ENCODE results near the gene PRPF18.

DNA sequence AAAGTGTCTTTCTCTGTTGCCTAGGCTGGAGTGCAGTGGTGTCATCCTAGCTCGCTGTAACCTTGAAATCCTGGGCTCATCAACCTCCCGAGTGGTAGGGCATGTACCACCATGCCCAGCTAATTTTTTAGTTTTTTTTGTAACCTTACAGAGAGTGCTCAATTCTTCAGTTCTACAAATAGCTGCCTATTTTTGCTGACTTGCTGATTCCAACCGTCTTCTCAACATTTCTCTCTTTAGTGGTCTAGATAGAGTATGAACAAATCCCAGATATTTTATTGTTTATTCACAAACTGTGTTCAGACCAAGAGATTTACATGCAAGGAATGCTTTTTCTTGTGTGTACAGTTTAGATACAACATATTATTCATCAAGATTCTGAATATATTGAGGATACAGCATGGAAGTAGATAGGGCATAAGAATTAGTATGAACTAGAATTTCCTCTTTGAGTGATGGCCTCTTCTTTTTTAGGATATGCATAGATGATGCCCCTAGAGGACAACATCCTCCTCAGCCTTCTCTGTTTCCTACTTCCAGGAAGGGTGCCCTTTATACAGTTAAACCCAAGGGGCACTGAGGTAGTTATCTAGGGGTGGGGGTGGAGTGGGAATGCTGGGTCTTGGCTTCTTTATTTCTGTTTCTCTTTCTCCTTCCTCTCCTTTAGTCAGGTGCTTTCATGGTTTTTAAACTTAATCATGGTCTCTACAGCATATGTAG, 26.0 kb downstream of the PRPF18 start:
- no peak for TF ChIP-seq POLR2A (IDR thresholded peaks at IDR 0.05)
- TF ChIP-seq, protein P1, sequence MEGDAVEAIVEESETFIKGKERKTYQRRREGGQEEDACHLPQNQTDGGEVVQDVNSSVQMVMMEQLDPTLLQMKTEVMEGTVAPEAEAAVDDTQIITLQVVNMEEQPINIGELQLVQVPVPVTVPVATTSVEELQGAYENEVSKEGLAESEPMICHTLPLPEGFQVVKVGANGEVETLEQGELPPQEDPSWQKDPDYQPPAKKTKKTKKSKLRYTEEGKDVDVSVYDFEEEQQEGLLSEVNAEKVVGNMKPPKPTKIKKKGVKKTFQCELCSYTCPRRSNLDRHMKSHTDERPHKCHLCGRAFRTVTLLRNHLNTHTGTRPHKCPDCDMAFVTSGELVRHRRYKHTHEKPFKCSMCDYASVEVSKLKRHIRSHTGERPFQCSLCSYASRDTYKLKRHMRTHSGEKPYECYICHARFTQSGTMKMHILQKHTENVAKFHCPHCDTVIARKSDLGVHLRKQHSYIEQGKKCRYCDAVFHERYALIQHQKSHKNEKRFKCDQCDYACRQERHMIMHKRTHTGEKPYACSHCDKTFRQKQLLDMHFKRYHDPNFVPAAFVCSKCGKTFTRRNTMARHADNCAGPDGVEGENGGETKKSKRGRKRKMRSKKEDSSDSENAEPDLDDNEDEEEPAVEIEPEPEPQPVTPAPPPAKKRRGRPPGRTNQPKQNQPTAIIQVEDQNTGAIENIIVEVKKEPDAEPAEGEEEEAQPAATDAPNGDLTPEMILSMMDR (IDR thresholded peaks at IDR 0.05) = no peak
